SKM-1 (cell line): ENCODE data around the gene ANKRD53.
"Not testable (repeated sequence)": the region's sequence is repeated elsewhere in the genome, so short reads cannot be mapped to it uniquely, and the experiment has no call there.

ENCODE experiments used
- DNase-seq: peaks from one replicate; lab custom pipeline; 2025; ENCODE audit not compliant: unreplicated experiment; lab: John Stamatoyannopoulos, UW

The ANKRD53 gene

GRCh38 chr2:71005271-71006202, 27.1 kb downstream of the ANKRD53 start:
- no peak for DNase-seq

GRCh38 chr2:71006323-71006722, 27.9 kb downstream of the ANKRD53 start:
- no peak for DNase-seq

- no peak for DNase-seq
Measured at GRCh38 chr2:71006955-71007799, 28.7 kb downstream of the ANKRD53 start.

GRCh38 chr2:71008342-71008741, 29.9 kb downstream of the ANKRD53 start:
- no peak for DNase-seq

DNA sequence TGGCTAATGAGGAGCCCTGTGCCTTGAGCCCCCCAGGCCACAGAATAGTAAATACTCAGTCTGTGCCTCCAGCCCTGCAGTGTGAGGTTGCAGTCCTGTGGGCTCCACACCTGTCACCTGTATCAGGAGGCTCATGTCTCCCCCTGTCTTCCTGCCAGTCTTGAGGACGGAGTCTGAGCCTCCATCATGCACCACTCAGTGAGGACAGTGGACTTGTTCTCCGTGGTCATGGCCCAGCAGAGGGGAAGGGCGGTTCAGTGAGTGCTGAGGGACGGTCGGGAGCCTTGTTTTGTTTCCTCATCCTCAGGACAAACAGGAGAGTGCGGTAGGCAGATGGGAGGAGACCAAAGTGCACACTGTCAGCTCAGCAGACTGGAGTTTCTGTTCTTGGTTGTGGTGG, 33.4 kb downstream of the ANKRD53 start:
- DNase-seq: not testable (repeated sequence)

- DNase-seq: no peak
Measured at GRCh38 chr2:71018625-71019024, 40.2 kb downstream of the ANKRD53 start.

DNA sequence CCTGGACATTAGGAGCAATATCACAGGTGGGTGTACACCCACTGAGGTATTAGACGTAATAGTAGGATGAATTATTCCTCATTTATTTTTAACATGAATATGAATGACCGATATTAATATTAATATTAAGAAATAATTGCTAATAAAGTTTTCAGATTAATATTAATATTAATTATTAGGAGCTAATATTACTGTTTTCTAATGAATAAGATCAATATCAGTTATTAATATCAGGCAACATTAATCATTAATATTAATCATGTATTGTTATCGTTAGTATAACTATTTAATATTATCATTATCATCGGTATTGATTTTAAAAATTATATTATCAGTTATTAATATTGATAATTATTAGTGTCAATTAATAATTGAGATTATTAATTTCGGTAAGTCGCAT, 41.6 kb downstream of the ANKRD53 start:
- DNase-seq: not testable (repeated sequence)

DNA sequence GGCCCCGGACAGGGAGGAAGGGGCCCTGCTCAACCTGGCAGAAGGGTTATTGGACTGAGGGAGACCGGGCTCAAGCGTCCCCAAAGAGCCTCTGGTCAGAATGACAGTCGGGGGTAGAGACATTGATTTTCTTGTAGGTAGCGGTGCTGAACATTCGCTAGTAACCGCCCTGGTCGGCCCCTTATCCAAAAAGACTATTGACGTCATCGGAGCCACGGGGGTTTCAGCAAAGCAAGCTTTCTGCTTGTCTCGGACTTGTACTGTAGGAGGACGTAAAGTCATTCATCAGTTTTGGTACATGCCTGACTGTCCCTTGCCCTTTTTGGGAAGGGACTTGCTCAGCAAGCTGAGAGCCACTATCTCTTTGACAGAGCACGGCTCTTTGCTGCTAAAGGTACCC, 43.0 kb downstream of the ANKRD53 start:
- not testable (repeated sequence) for DNase-seq

GRCh38 chr2:71023553-71024243, 45.3 kb downstream of the ANKRD53 start:
- not testable (repeated sequence) for DNase-seq
